ENCODE data around the gene CKB. TPM values are rescaled to one million over a fixed set of nuclear protein-coding genes. Genes with fewer than 3 reads are reported as not detected.
"Not testable (repeated sequence)": the region's sequence is repeated elsewhere in the genome, so short reads cannot be mapped to it uniquely, and the experiment has no call there.

The CKB gene
- total RNA-seq, 1 donor from 2014 or later: 4.8 TPM

DNA sequence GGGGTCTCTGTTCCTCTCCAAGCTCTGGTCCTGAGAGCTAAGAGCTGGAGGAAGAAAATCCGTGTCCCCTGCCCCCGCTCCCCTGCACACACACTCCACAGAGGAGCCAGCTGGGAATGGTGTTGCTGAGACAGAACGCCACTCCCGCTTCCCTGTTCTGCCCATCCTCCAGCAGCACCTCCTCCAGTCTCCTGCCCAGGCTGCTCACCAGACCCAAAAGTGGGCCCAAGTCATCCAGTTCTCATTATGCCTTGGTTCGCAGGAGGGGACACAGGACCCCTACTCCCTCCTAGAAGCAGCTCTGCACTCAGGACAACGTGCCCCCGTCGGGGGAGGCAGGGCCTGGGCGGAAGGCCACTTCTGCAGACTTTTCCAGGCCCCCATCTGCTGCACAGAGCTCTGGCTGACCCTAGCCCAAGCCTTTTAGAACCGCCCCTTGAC is 5.5 kb upstream of the CKB start:
- intact Hi-C loops (cut with micrococcal nuclease): loop anchor here (2.0 kb wide), 1 partner anchor 35 kb away; the partner anchor contains the start of genes BAG5 and COA8

DNA sequence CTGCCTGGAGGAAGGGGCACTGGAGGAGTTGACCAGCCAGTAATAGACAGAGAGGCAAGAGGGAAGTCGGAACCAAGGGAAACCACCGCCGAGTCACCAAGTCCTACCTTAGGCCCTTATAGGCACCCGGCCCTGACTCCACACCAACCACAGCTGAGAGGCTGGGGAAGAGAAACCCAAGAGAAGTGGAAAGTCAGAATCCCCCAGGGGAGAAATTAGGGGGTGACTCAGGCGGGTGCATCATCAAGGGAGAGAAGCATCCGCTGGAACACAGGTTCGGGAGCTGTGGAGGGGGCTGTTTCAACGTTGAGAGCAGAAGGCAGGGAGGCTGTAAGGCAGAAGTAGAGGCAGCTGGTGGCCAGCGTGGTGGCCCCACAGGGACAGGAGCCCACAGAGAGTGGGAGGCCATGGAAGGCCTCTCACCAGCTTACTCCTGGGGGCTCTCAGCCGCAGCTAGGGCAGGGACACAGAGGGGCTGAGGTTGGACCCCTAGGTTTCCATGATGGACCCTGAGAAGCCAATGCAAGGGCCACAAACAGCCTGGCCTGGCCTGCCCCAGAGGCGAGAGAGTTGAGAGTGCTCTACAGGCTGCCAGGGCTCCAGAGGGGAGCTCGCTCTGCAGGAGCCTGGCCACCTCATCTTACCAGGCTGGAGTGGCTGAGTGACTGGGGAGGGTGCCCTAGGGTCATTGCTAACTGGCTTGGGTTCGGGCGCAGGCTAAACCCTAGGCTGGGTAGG is 4.9 kb upstream of the CKB start:
- intact Hi-C loops (cut with micrococcal nuclease): loop anchor here (2.0 kb wide), 1 partner anchor 35 kb away; the partner anchor contains the start of genes BAG5 and COA8

DNA sequence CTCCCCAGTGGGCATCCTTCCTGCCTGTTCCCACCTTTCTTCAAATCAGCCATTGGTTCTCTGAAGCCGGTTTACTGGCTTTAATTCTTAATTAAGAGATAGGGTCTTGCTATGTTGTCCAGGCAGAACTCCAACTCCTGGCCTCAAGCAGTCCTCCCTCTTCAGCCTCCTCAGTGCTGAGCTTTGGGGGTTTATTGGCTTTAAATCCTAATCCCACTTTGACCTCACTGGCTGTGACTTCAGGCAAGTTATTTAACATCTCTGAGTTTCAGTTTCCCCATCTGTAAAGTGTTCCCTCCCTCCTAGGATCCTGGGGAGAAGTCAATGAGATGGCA is 4.3 kb upstream of the CKB start:
- intact Hi-C loops (cut with micrococcal nuclease): no loop called here

- intact Hi-C loops (cut with micrococcal nuclease): no loop called here
Measured at GRCh38 chr14:103526247-103526913, 3.8 kb upstream of the CKB start.

DNA sequence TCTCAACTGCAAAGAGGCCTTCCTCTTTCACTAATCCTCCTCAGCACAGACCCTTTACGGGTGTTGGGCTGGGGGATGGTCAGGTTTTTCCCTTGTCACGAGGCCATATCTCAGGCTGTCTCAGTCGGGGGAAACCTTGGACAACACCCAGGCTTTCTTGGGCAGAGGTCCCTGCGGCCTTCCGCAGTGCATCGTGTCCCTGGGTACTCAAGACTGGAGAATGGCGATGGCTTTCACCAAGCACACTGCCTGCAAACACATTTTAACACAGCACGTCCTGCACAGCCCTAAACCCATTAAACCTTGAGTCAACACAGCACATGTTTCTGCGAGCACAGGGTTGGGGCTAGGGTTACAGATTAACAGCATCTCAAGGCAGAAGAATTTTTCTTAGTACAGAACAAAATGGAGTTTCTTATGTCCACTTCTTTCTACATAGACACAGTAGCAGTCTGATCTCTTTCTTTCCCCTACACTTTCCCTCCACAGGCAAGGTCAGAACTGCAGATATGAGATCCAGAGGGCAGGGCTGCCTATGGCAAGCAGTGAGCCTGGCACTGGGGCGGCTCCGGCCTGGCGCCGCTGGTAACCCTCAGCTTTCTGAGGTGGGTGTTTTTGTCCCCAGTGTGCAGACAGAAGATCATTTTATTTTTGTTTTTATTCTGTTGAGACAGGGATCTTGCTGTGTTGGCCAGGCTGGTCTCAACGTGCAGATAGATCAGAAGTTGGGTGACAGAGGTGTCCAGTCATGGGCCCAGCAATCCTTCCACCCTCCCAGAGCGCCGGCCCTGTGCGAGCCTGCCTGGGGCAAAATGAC is 3.0 kb upstream of the CKB start:
- intact Hi-C loops (cut with micrococcal nuclease): not testable (repeated sequence)

GRCh38 chr14:103524002-103524935 is 1.6 kb upstream of the CKB start:
- intact Hi-C loops (cut with micrococcal nuclease): no loop called here

GRCh38 chr14:103523575-103523954 is 935 bp upstream of the CKB start:
- intact Hi-C loops (cut with micrococcal nuclease): no loop called here

DNA sequence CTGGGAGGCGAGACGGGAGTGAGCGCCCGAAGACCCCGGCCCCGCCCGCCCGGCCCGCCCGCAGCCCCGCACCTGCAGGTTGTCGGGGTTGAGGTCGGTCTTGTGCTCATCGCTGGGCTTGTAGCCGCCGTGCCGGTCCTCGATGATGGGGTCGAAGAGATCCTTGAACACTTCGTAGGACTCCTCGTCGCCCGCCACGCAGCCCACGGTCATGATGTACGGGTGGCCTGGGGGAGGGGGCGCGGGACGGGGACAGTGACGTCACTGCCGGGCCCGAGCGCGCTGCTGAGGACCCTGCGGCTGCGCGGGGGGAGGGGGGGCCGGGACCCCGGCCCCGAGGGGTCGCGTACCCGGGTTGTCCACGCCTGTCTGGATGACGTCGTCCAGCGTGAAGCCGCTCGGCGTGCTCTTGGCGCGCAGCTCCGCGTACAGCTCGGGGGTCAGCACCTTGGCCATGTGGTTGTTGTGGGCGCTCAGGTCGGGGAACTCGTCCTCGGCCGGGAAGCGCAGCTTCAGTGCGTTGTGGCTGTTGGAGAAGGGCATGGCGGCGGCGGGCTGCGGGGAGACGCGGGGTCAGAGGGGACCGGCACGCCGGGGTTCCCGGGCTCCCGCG is 573 bp downstream of the CKB start:
- intact Hi-C loops (cut with micrococcal nuclease): no loop called here

- intact Hi-C loops (cut with micrococcal nuclease): no loop called here
Measured at GRCh38 chr14:103521438-103521950, 1.1 kb downstream of the CKB start.

GRCh38 chr14:103520657-103521437 is 1.8 kb downstream of the CKB start:
- intact Hi-C loops (cut with micrococcal nuclease): no loop called here

- intact Hi-C loops (cut with micrococcal nuclease): no loop called here
Measured at GRCh38 chr14:103520269-103520656, 2.4 kb downstream of the CKB start.

GRCh38 chr14:103519837-103520212 is 2.8 kb downstream of the CKB start:
- intact Hi-C loops (cut with micrococcal nuclease): no loop called here

GRCh38 chr14:103519043-103519836 is 3.4 kb downstream of the CKB start:
- intact Hi-C loops (cut with micrococcal nuclease): no loop called here

GRCh38 chr14:103518422-103519042 is 4.1 kb downstream of the CKB start:
- intact Hi-C loops (cut with micrococcal nuclease): loop anchor here (1.0 kb wide), 1 partner anchor 28 kb away; no protein-coding TSS in a partner anchor

DNA sequence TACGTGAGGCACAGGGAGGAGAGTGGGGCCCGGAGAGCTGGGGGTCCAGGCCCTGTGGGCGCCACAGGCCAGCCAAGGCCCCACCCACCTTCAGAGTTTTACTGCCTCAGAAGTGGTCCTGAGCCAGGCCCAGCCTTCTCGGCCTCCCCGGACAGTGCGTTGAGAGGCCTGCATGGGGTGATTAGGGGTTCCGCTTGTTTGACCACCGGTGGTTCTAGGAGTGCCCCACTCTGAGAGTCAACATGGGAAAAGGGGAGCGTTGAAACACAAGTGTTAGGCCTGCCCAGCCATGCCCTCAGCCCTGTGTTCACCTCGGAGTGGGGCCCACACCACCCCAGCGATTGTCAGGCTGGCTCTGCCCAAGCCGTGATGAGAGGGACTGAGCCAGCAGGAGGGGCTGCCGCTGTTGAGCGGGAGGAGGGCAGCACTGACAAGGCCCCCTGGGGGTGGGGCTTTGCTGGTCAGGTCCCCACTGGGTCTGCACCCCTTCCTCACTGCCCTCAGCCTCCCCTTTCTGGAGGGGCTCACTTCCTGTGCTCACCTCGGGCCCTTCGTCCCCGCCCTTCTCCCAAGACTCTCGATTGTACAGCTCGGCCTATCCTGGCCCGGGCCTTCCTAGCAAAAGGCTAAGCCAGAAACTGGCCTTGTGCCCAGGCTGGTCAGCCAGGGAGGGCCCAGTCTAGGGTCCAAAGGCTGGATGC is 4.8 kb downstream of the CKB start:
- intact Hi-C loops (cut with micrococcal nuclease): loop anchor here (1.0 kb wide), 1 partner anchor 28 kb away; no protein-coding TSS in a partner anchor

GRCh38 chr14:103517174-103517566 is 5.5 kb downstream of the CKB start:
- intact Hi-C loops (cut with micrococcal nuclease): no loop called here

DNA sequence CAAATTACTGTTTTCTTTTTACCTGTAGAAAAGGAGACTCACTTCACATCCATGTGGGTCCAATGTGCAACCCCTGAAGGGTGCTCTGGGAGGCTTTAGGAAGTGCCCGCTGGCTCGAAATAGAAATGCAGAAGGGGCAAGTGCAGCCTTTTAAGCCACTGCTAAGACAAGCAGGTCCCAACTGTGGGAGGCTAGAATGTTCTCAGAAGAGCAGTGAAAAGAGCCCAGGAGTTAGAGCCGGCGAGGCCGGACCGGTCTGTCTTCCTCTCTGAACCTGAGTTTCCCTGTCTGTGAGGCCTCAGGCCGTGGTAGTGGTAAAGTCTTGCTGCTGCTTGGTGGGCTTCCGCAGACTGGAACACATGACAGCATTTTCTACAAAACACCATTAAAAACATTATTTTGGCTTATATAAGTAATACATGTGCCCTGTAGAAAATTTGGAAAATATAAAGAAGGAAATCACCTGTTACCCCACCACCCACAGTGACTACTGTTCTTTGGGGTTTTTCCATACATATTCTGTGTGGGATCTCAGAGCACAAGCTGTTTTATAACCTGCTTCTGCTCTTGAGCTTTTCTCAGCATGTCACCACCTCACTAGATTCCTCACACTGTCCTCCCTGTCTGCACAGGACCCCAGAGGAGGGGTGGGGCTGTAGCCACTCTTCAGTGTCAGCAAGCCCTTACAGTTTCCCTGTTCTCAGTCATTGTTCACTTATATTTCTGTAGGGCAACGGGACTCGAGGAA is 6.0 kb downstream of the CKB start:
- intact Hi-C loops (cut with micrococcal nuclease): no loop called here

Measured in T-helper 2 cell treated with Interferon-gamma antibody and Interleukin-4, amounts not matched to agents 100 ng/mL and 5 ng/mL, for 36 hours (primary cell).